ENCODE measurements around the gene FKBP1B.
A peak's percentile ranks its signal among the peaks of the same experiment; 100 is the strongest.
"Not testable (repeated sequence)": the region's sequence is repeated elsewhere in the genome, so short reads cannot be mapped to it uniquely, and the experiment has no call there.

Gene FKBP1B

GRCh38 chr2:24026233-24026632, 23.3 kb upstream of the FKBP1B start:
- Histone ChIP-seq H3K4me3 (ENCODE audit: low read depth, low read length) (no peak overlapping the region), H3K27ac (no peak overlapping the region), H3K4me1 (no peaks in the 10 kb centered on the region), H3K36me3 (ENCODE audit: control insufficient read depth, insufficient read depth, low read length) (no peaks in the 10 kb centered on the region), H2AFZ (no peak overlapping the region), H3K27me3 (ENCODE audit: control insufficient read depth, insufficient read depth, low read length) (no peaks in the 10 kb centered on the region), H3K4me2 (ENCODE audit: low read length) (no peak overlapping the region), H3K9me3 (ENCODE audit: control insufficient read depth, low read length) (no peaks in the 10 kb centered on the region), H3K79me2 (no peaks in the 10 kb centered on the region), H3K9ac (no peak overlapping the region)
- TF ChIP-seq CTCF (IDR thresholded peaks at IDR 0.05), result no peak

- Histone ChIP-seq H3K9ac (no peak overlapping the region), H3K79me2 (peaks cover 6% of the 10 kb centered on the region), H3K9me3 (ENCODE audit: control insufficient read depth, low read length) (no peaks in the 10 kb centered on the region), H2AFZ (no peak overlapping the region), H3K4me3 (ENCODE audit: low read depth, low read length) (no peak overlapping the region), H3K4me1 (no peaks in the 10 kb centered on the region), H3K27me3 (ENCODE audit: control insufficient read depth, insufficient read depth, low read length) (no peaks in the 10 kb centered on the region), H3K36me3 (ENCODE audit: control insufficient read depth, insufficient read depth, low read length) (no peaks in the 10 kb centered on the region), H3K4me2 (ENCODE audit: low read length) (no peak overlapping the region), H3K27ac (no peak overlapping the region)
- no peak for TF ChIP-seq CTCF (IDR thresholded peaks at IDR 0.05)
These were observed 10.6 kb upstream of the FKBP1B start for GRCh38 chr2:24038786-24039499.

GRCh38 chr2:24040511-24040910, 9.0 kb upstream of the FKBP1B start:
- TF ChIP-seq CTCF (IDR thresholded peaks at IDR 0.05), result no peak
- Histone ChIP-seq H3K4me2 (ENCODE audit: low read length) (no peak overlapping the region), H3K9ac (no peak overlapping the region), H3K9me3 (ENCODE audit: control insufficient read depth, low read length) (no peaks in the 10 kb centered on the region), H3K36me3 (ENCODE audit: control insufficient read depth, insufficient read depth, low read length) (no peaks in the 10 kb centered on the region), H3K27me3 (ENCODE audit: control insufficient read depth, insufficient read depth, low read length) (no peaks in the 10 kb centered on the region), H3K4me3 (ENCODE audit: low read depth, low read length) (no peak overlapping the region), H3K4me1 (no peaks in the 10 kb centered on the region), H3K79me2 (peaks cover 6% of the 10 kb centered on the region), H2AFZ (no peak overlapping the region), H3K27ac (no peak overlapping the region)

GRCh38 chr2:24043133-24043532, 6.4 kb upstream of the FKBP1B start:
- not testable (repeated sequence) for H3K4me2 ChIP-seq (ENCODE audit: low read length); H3K4me3 ChIP-seq (ENCODE audit: low read depth, low read length); H3K36me3 ChIP-seq (ENCODE audit: control insufficient read depth, insufficient read depth, low read length); H3K27ac ChIP-seq; H3K9ac ChIP-seq; H3K9me3 ChIP-seq (ENCODE audit: control insufficient read depth, low read length); H3K4me1 ChIP-seq; H2AFZ ChIP-seq; H3K79me2 ChIP-seq; H3K27me3 ChIP-seq (ENCODE audit: control insufficient read depth, insufficient read depth, low read length)

GRCh38 chr2:24045511-24046508, 3.7 kb upstream of the FKBP1B start:
- TF ChIP-seq CTCF (IDR thresholded peaks at IDR 0.05), result no peak
- Histone ChIP-seq H3K27ac (no peak overlapping the region), H3K4me2 (ENCODE audit: low read length) (peak overlapping the region; percentile 92), H3K27me3 (ENCODE audit: control insufficient read depth, insufficient read depth, low read length) (no peaks in the 10 kb centered on the region), H3K4me1 (no peaks in the 10 kb centered on the region), H3K36me3 (ENCODE audit: control insufficient read depth, insufficient read depth, low read length) (no peaks in the 10 kb centered on the region), H3K9me3 (ENCODE audit: control insufficient read depth, low read length) (no peaks in the 10 kb centered on the region), H3K9ac (no peak overlapping the region), H3K79me2 (peaks cover 4% of the 10 kb centered on the region), H3K4me3 (ENCODE audit: low read depth, low read length) (no peak overlapping the region), H2AFZ (no peak overlapping the region)

Data from parathyroid adenoma (tissue), 2 donors.